Inflammatory macrophage (primary cell): ENCODE data around the gene HHIPL1.

ENCODE experiments used
- DNase-seq, 2 donors: peaks; one replicate each; pipeline ENCODE4 v3.0.0-alpha.2; 2020 to 2022

HHIPL1 gene

DNA sequence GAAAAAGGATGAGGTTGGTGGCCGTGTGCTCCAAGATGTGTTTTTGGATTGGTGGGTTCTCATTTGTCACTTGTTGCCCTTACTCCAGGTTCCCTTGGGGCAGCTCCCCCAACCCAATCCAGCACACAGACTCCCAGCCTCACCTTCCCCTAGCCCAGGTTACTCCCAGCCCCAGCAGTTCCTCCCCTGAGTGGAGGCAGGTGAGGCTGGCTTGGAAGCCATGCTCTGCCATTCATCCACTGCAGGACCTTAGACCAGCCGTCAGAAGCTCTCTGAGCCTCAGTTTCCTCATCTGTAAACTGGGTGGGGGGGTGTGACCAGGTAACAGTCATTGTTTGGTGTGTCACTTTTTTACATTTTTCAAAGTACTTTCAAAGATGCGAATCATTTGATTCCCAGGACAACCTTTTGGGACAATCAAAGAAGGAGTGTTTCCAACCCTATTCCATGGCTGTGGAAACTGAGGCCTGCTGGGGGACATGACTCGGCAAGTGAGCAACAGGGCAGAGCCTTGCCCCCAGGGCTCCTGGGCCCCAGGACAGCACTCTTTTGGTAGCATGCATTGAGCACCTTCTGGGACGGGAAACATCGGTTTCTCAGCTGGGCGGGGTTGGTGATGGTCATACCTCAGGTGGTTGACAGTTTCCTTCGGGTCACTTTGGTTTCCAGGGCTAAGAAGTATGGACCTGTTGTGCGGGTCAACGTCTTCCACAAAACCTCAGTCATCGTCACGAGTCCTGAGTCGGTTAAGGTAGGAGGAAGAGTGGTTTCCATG is 46.4 kb downstream of the HHIPL1 start:
- no peak for DNase-seq

DNA sequence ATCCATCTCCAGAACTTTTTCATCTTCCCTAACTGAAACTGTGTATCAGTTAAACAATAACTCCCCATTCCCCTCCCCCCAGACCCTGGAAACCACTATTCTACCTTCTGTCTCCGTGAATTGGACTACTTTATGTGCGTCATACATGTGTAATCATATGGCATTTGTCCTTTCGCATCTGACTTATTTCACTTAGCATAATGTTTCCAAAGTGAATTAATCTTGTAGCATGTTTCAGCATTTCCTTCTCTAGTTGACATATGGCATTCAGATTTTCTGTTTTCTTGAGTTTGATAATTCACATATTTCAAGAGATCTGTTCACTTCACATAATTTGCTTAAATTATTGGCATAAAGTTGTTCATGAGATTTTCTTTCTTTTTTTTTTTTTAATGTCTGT is 49.0 kb downstream of the HHIPL1 start:
- no peak for DNase-seq

GRCh38 chr14:99696929-99697328 is 52.0 kb downstream of the HHIPL1 start:
- DNase-seq = no peak

DNA sequence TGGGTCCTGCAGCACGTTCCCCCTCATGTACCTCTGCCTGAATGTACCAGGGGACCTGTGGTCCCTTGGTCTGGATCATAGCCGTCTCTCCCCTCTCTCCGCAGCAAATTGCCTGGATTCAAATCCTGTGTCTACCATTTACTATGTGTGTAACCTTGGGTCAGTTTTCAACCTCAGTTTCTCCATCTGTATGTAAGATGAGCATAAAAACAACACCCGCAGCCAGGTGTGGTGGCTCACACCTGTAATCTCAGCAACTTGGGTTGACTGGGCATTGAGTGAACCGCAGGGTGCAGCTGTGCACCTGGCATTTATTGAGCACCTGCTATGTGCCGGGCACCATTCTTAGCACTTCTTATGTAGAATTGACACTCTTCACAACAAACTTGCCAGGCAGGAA is 53.3 kb downstream of the HHIPL1 start:
- no peak for DNase-seq

DNA sequence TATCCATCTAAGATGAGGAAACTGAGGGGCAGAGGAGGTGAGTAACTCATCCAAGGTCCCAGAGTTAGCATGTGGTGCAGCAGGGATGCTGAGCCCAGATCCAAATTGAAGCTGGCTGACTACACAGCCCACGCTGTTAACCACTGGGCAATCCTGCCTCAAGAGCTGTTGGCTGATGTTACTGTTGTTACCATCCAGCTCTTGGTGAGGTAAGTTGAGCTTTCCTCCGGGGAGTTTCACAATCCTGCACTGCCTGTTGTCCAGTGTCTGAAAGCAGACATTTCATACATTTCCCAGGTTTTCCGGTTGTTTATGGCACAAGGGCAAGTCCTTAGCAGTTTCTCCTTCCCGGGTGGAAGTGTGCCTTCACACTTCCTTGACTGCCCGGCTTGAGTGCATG is 53.7 kb downstream of the HHIPL1 start:
- no peak for DNase-seq

DNA sequence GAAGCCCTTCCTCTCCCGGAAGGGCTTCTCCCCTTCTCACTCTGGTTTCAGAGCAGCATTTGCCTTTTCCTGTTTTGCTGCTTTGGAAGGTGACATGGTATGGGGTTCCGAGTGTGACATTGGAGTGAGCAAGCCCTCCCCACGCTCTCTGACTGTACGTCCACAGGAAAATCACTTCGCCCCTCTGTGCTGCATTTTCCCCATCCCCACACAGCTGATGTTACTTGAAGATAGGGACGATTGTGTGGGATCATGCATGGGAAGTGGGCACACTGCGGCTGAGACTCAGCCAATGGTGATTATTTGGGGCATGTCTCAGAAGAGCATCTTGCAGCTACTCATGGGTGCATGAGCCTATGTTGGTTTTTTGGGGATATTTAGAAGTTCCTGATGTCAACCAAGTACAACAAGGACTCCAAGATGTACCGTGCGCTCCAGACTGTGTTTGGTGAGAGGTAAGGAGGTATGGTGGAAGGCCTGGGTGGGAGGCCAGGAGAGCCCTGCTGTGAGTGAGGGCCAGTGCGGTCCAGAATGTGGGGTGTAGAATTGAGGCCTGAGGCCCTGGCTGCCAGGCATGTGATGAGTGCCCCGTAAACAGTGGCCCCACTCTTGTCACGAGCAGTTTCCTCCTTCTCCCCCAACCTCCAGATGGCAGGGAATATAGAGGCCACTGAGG is 54.3 kb downstream of the HHIPL1 start:
- no peak for DNase-seq

- DNase-seq = no peak
Observed at GRCh38 chr14:99699861-99700260, 54.9 kb downstream of the HHIPL1 start.

- no peak for DNase-seq
Observed at GRCh38 chr14:99700379-99700778, 55.5 kb downstream of the HHIPL1 start.

DNA sequence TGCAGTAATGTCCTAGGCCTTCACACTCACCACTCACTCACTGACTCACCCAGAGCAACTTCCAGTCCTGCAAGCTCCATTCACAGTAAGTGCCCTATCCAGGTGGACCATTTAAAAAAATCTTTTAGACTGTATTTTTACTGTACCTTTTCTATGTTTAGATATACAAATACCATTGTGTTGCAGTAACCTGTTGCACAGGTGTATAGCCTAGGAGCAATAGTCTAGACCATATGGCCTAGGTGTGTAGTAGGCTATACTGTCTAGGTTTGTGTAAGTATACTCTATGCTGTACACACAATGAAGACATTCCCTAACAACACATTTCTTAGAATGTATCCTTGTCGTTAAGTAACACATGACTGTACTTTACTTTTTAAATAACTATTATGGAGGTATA is 56.3 kb downstream of the HHIPL1 start:
- no peak for DNase-seq

DNA sequence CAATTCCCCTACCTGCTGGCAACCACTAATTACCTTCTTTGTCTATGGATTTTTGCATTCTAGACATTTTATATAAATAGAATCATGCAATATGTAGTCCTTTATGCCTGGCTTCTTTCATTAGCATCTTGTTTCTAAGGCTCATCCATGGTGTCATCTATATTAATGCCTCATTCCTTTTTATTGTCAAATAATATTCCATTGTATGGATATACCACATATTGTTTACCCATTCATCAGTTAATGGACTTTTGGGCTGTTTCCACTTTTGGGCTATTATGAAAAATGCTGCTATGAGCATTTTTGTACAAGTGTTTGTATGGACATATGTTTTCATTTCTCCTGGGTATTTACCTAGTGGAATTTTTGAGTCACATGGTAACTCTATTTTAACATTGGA is 57.2 kb downstream of the HHIPL1 start:
- no peak for DNase-seq

- no peak for DNase-seq
Observed at GRCh38 chr14:99703381-99703780, 58.5 kb downstream of the HHIPL1 start.

DNA sequence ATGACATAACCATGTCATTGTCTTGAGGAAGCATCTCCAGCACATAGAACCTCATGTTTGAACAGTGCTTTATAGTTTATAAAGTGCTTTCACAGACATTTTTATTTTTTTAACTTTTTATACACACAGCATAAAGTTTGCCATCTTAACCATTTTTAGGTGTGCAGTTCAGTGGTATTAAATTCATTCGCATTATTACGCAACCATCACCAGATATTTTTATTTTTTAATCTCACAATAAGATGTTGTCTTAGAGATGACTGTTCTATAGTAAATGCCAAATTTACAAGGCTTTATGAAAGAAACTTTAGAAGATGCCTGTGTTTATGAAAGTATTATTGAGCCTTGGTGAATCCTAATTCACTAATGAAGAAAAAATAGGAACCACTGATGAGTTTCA is 59.1 kb downstream of the HHIPL1 start:
- DNase-seq = no peak

- DNase-seq = no peak
Observed at GRCh38 chr14:99706107-99706900, 61.4 kb downstream of the HHIPL1 start.

DNA sequence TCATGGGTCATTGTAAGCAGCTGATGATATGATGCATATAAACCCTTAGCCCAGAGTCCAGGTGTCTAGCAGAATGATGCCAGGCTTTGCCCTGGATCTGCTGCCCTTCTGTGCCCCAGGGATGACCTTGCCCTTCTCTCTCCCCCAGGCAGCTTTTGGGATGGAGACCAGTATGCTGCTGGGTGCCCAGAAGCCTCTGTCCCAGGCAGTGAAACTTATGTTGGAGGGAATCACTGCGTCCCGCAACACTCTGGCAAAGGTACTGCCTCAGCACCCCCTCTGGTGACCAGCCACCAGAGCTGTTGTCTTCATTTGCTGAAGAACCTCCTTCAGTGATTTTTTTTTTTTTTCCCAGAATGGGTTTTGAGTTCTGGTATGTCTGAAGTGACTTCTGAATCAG is 62.5 kb downstream of the HHIPL1 start:
- no peak for DNase-seq

GRCh38 chr14:99707921-99708320 is 63.0 kb downstream of the HHIPL1 start:
- no peak for DNase-seq

DNA sequence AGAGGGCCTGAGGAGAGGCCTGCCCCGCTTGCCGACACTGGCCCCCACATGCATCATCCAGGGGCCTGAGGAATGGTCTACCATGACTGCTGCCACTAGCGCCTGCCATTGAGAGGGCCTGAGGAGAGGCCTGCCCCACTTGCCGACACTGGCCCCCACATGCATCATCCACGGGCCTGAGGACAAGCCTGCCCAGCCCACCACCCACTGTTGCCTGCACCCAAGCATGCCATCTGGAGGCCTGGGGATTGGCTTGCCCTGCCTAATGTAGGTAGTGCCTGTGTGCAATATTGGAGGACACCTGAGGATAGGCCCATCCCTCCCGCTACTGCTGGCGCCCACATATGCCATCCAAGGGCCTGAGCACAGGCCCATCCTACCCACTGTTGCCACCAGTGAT is 63.5 kb downstream of the HHIPL1 start:
- no peak for DNase-seq

GRCh38 chr14:99713972-99714371 is 69.0 kb downstream of the HHIPL1 start:
- DNase-seq = no peak

GRCh38 chr14:99715266-99716000 is 70.5 kb downstream of the HHIPL1 start:
- DNase-seq = no peak

- DNase-seq = no peak
Observed at GRCh38 chr14:99716091-99716849, 71.3 kb downstream of the HHIPL1 start.

DNA sequence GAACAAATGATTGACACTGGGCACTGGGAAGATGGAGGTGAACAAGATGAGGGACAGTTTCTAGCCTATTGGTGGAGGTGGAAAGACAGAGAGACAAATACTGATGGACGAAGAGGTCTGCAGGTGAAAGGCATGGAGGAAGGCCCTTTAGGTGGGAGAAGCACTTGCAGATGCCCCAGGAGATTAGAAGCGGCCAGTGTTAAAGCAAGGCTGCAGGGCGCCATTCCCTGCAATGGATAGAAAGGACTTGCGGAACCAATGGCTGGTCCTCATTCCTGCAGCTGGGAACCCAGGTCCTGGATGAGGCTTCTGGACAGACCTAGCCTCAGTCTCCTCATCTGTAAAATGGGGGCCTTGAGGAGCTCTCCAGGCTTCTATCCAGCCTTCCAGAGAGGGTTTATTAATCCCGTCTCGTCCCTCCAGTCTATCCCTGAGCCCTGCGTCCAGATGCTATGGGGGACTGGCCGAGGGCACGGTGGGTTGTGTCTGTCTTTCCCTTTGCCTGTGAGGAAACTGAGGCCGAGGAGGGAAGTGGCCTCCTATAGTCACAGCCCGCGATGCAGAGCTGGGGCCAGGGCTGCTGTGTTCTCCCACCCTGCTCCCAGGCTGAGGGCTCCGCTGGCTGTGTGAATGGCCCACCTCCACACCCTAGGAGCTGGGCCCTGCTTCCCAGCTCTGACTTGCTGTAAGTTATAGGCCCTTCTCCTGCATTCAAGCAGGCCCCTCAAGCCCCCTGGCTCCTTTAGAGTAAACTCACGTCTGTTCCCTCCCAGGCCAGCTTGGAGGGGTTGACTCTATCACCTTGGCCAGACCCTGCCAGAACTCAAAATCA is 72.1 kb downstream of the HHIPL1 start:
- DNase-seq = no peak

- no peak for DNase-seq
Observed at GRCh38 chr14:99717682-99718013, 72.7 kb downstream of the HHIPL1 start.
